GM12878 (cell line): ENCODE measurements around the gene TCF7L2. TPM values are rescaled to one million over a fixed set of nuclear protein-coding genes. Genes with fewer than 3 reads are reported as not detected.

ENCODE experiments used
- ATAC-seq: fragments of 200-7000 bp; cut with Tn5 transposase; 3 replicates; pipeline ENCODE4 v1.9.1; 2020; ENCODE audit warnings: mild to moderate bottlenecking, moderate library complexity
- BruUV-seq: library from RNA; stranded (reverse); fragments of 400-500 nt; replicated peaks from 2 replicates; lab custom pipeline; 2021; lab: Mats Ljungman, UMichigan
- CTCF ChIA-PET: fragments of 300-600 bp; sonication (Branson Sonifier 250); formaldehyde crosslinking; extraction: SDS; loops from one replicate; lab custom pipeline; 2021; ENCODE audit warnings: inconsistent platforms; lab: Yijun Ruan, JAX
- POLR2A ChIA-PET: fragments of 350-600 bp; formaldehyde crosslinking; extraction: SDS; loops from one replicate; lab custom pipeline; 2021; ENCODE audit warnings: inconsistent platforms; lab: Charles Lee
- RAD21 ChIA-PET: fragments of 300-600 bp; sonication (Branson Sonifier 250); formaldehyde crosslinking; loops from one replicate; lab custom pipeline; 2023; ENCODE audit warnings: antibody characterized with exemption; ENCODE audit not compliant: unreplicated experiment; lab: Charles Lee
- SMC1A ChIA-PET: fragments of 300-600 bp; sonication (Branson Sonifier 250); formaldehyde crosslinking; loops from one replicate; lab custom pipeline; 2023; ENCODE audit not compliant: unreplicated experiment, uncharacterized antibody; lab: Charles Lee
- DNase-seq: peaks from one replicate; pipeline ENCODE4 v3.0.0-alpha.2; 2011; ENCODE audit warnings: low read depth, low spot score
- FAIRE-seq: peaks from 3 replicates; lab custom pipeline; 2011; peaks lifted over from hg19 to GRCh38; lab: Jason Lieb, UNC
- H2AFZ ChIP-seq: 2 replicates; pipeline ENCODE4 v1.6.0; 2011; ENCODE audit warnings: low read depth, low read length, control low read depth; ENCODE audit not compliant: control insufficient read depth
- H3K27ac ChIP-seq: 2 replicates; pipeline ENCODE4 v1.5.1; 2011; ENCODE audit warnings: control low read depth; ENCODE audit not compliant: control insufficient read depth, insufficient read depth
- H3K27me3 ChIP-seq, 2 experiments: replicated peaks in 1 of 2; 2 replicates each; pipeline versions ENCODE4 v1.6.0 to v1.6.1; 2011; ENCODE audit warnings: low read length in 1 of 2; ENCODE audit not compliant: control insufficient read depth in 2 of 2, insufficient read depth in 2 of 2
- H3K36me3 ChIP-seq, 2 experiments: 2 replicates each; pipeline ENCODE4 v1.5.1; 2011; ENCODE audit warnings: low read length in 1 of 2; ENCODE audit not compliant: control insufficient read depth in 2 of 2, insufficient read depth in 2 of 2
- H3K4me1 ChIP-seq: 2 replicates; pipeline ENCODE4 v1.6.1; 2011; ENCODE audit warnings: mild to moderate bottlenecking, low read length, moderate library complexity, mixed read lengths; ENCODE audit not compliant: control insufficient read depth, insufficient read depth
- H3K4me2 ChIP-seq: 2 replicates; pipeline ENCODE4 v1.6.0; 2011; ENCODE audit warnings: control low read depth; ENCODE audit not compliant: control insufficient read depth, insufficient read depth
- H3K4me3 ChIP-seq: fragments of 200-600 bp; sonication (generic); 2 replicates; pipeline ENCODE4 v1.5.1; 2016
- H3K79me2 ChIP-seq: 2 replicates; pipeline ENCODE4 v1.6.0; 2011; ENCODE audit warnings: low read length; ENCODE audit not compliant: control insufficient read depth, insufficient read depth
- H3K9ac ChIP-seq: 2 replicates; pipeline ENCODE4 v1.8.0; 2011; ENCODE audit warnings: low read length, control low read depth, mixed read lengths; ENCODE audit not compliant: control insufficient read depth, insufficient read depth
- H3K9me3 ChIP-seq: replicated peaks from 3 replicates; pipeline ENCODE4 v1.5.1; 2011; ENCODE audit warnings: mild to moderate bottlenecking, low read length; ENCODE audit not compliant: control insufficient read depth, insufficient read depth
- H4K20me1 ChIP-seq: 2 replicates; pipeline ENCODE4 v1.6.0; 2011; ENCODE audit not compliant: control insufficient read depth, insufficient read depth
- ATF2 ChIP-seq: IDR thresholded peaks from 2 replicates; pipeline ENCODE4 v1.6.1; 2012; ENCODE audit warnings: low read length, inconsistent platforms
- BCLAF1 ChIP-seq: fragments of 450-650 bp; IDR thresholded peaks from 2 replicates; pipeline ENCODE4 v1.6.1; 2017; ENCODE audit warnings: antibody characterized with exemption, mild to moderate bottlenecking, moderate library complexity
- BHLHE40 ChIP-seq, 2 experiments: fragments of 450-650 bp in 1 of 2; IDR thresholded peaks; 2 replicates each; pipeline ENCODE4 v1.6.1; 2011 to 2017; ENCODE audit warnings: low read depth in 2 of 2, borderline replicate concordance in 1 of 2, improper control_type of control experiment in 1 of 2, low read length in 1 of 2, mild to moderate bottlenecking in 1 of 2
- ESRRA ChIP-seq: IDR thresholded peaks from 2 replicates; pipeline ENCODE4 v1.6.1; 2012; ENCODE audit warnings: mild to moderate bottlenecking, low read length, improper control_type of control experiment
- RAD21 ChIP-seq: IDR thresholded peaks from 2 replicates; pipeline ENCODE4 v1.6.1; 2011; ENCODE audit warnings: mild to moderate bottlenecking, low read depth, low read length, moderate library complexity; ENCODE audit not compliant: insufficient read depth
- ZNF207 ChIP-seq: fragments of 450-650 bp; IDR thresholded peaks from 2 replicates; pipeline ENCODE4 v1.6.1; 2014; ENCODE audit warnings: antibody characterized with exemption, mild to moderate bottlenecking, borderline replicate concordance
- ZNF274 ChIP-seq: IDR thresholded peaks from one replicate; pipeline ENCODE4 v1.8.0; 2011; ENCODE audit not compliant: insufficient read length, insufficient read depth
- WGBS: methylation state at CpG from one replicate; pipeline ENCODE4 v1.1.6; 2016; ENCODE audit warnings: low lambda C conversion rate; ENCODE audit not compliant: insufficient replicate concordance, insufficient coverage; ENCODE audit errors: missing lambda C conversion rate; 5-methylcytosine and 5-hydroxymethylcytosine counted together
- in situ Hi-C: fragments of 300-500 bp; cut with MboI; formaldehyde crosslinking; loops from 9 replicates; pipeline ENCODE4 v1.14.3; 2018; ENCODE audit warnings: mixed read lengths
- intact Hi-C: fragments of 100-400 bp; cut with micrococcal nuclease; formaldehyde crosslinking; loops from one replicate; pipeline ENCODE4 v1.14.2; 2022; ENCODE audit not compliant: unreplicated experiment
- polyA plus RNA-seq, 11 experiments: library from polyadenylated mRNA; depleted of rRNA in 4 of 11; unstranded in 6 of 11; stranded (reverse) in 5 of 11; fragments of >200 nt; fragmentation: Nextera tagmentation in 4 of 11; fragmentation: Illumina TruSeq in 1 of 11; extraction: Ambion mirVana in 4 of 11; extraction: Trizol in 1 of 11; gene quantifications; 1 replicate in 1 of 11; 2 replicates in 10 of 11; pipeline versions ENCODE4 v1.2.1 to v1.2.3, GENCODE V29; 2011 to 2016; ENCODE audit warnings: inconsistent platforms in 2 of 11, missing spikeins in 2 of 11, low read depth in 1 of 11
- total RNA-seq, 4 experiments: library from RNA; depleted of rRNA in 3 of 4; stranded (reverse); fragments of >200 nt in 3 of 4; fragmentation: Illumina TruSeq in 1 of 4; extraction: Trizol in 1 of 4; gene quantifications; 2 replicates each; pipeline versions ENCODE4 v1.2.1 to v1.2.3, GENCODE V29; 2013 to 2021
- TF ChIP-seq, protein P1 (sequence below), 3 experiments: IDR thresholded peaks in 2 of 3; conservative IDR thresholded peaks in 1 of 3; 2 replicates each; pipeline ENCODE4 v1.5.1; 2011; ENCODE audit warnings: low read depth in 3 of 3, low read length in 3 of 3, mild to moderate bottlenecking in 3 of 3, control low read depth in 2 of 3, moderate library complexity in 2 of 3, inconsistent platforms in 1 of 3, mixed read lengths in 1 of 3; ENCODE audit not compliant: control insufficient read depth in 2 of 3, insufficient read depth in 1 of 3; ENCODE audit errors: extremely low read depth in 1 of 3
- TF ChIP-seq, protein P2 (sequence below): fragments of 450-650 bp; IDR thresholded peaks from 2 replicates; pipeline ENCODE4 v1.6.1; 2017; ENCODE audit warnings: mild to moderate bottlenecking, moderate library complexity

The TCF7L2 gene
- total and polyA plus RNA-seq, 10 of the 15 experiments (the other 5 are each of a cell fraction or from before 2014, with no cell fraction given): 0.02 to 1.1 (median 0.35) TPM; not detected in 4

DNA sequence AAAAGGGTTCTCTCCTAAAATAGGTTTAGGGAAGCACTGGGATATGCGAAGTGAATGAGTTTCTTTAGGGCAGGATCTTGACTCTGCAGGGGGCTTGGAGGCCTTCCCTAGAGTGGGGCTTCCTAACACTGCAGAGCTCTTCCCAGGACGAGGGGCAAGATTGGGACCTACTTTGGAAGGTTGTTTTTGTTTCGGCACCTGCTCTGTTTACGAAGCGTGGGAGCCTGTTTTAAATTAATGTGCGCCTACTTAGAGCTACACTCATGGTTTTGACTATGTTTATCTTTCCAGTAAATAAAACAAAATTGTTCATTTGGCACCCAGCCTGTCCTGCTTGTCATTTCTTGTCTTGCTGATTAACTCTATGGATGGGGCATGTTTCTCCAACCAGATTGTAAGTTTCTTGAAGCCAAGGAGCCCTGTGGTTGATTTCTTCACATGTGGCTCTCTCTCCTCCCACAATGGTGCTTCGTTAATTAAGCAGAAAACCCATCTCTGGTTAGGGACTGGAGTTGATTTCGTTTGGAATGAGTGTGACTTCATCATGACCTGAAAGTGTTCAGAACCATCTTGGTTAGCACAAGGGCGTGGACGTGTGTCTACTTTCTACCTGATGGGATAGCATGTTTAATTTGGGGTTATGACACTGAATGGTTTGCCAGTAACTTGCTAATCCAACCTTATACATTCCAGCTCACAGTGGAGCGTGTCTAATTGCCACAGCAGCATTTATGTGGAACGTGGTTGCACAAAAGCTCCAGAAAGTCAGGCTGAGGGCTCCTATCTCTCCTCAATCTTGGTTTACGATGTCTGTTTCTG is 98.1 kb downstream of the TCF7L2 start:
- Histone ChIP-seq H3K79me2 (no peaks in the 10 kb centered on the region), H3K9ac (no peak overlapping the region), H3K9me3 (no peaks in the 10 kb centered on the region), H3K27ac (no peak overlapping the region), H3K36me3 (no peaks in the 10 kb centered on the region), H3K4me1 (no peaks in the 10 kb centered on the region), H2AFZ (no peak overlapping the region), H3K27me3 (peaks cover 0 to 1% of the 10 kb centered on the region in 2 experiments; a peak in 2 of 4 replicates), H4K20me1 (no peaks in the 10 kb centered on the region), H3K4me3 (no peak overlapping the region), H3K4me2 (no peak overlapping the region)
- intact Hi-C loops: no loop called here
- ATAC-seq (no peak), FAIRE-seq (no peak), DNase-seq (no peak)
- WGBS: 33% methylated on average over 13 of the region's 13 CpGs
- ChIA-PET POLR2A (interaction anchor here (0.6 kb wide), 1 partner anchor 298 kb away, joined by 4 read pairs; no protein-coding TSS in a partner anchor), RAD21 (no interaction called here), CTCF (no interaction called here), SMC1A (no interaction called here)
- BruUV-seq: no TSS peak
- in situ Hi-C loops: no loop called here
- TF ChIP-seq BCLAF1: no peak
- no peak for TF ChIP-seq ATF2
- TF ChIP-seq BHLHE40 (IDR thresholded peaks at IDR 0.05; ENCODE audit: borderline replicate concordance in 1 of 2, low read depth in 2 of 2, low read length in 1 of 2): no peak
- no peak for TF ChIP-seq ESRRA
- TF ChIP-seq RAD21: no peak
- TF ChIP-seq, protein P1, sequence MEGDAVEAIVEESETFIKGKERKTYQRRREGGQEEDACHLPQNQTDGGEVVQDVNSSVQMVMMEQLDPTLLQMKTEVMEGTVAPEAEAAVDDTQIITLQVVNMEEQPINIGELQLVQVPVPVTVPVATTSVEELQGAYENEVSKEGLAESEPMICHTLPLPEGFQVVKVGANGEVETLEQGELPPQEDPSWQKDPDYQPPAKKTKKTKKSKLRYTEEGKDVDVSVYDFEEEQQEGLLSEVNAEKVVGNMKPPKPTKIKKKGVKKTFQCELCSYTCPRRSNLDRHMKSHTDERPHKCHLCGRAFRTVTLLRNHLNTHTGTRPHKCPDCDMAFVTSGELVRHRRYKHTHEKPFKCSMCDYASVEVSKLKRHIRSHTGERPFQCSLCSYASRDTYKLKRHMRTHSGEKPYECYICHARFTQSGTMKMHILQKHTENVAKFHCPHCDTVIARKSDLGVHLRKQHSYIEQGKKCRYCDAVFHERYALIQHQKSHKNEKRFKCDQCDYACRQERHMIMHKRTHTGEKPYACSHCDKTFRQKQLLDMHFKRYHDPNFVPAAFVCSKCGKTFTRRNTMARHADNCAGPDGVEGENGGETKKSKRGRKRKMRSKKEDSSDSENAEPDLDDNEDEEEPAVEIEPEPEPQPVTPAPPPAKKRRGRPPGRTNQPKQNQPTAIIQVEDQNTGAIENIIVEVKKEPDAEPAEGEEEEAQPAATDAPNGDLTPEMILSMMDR (IDR thresholded peaks at IDR 0.05 in 2 of 3, conservative IDR thresholded peaks at IDR 0.05 in 1 of 3; ENCODE audit: control insufficient read depth in 2 of 3, extremely low read depth in 1 of 3, insufficient read depth in 1 of 3, low read depth in 3 of 3, low read length in 3 of 3): no peak
- no peak for TF ChIP-seq ZNF207
- TF ChIP-seq ZNF274: no peak
- TF ChIP-seq, protein P2, sequence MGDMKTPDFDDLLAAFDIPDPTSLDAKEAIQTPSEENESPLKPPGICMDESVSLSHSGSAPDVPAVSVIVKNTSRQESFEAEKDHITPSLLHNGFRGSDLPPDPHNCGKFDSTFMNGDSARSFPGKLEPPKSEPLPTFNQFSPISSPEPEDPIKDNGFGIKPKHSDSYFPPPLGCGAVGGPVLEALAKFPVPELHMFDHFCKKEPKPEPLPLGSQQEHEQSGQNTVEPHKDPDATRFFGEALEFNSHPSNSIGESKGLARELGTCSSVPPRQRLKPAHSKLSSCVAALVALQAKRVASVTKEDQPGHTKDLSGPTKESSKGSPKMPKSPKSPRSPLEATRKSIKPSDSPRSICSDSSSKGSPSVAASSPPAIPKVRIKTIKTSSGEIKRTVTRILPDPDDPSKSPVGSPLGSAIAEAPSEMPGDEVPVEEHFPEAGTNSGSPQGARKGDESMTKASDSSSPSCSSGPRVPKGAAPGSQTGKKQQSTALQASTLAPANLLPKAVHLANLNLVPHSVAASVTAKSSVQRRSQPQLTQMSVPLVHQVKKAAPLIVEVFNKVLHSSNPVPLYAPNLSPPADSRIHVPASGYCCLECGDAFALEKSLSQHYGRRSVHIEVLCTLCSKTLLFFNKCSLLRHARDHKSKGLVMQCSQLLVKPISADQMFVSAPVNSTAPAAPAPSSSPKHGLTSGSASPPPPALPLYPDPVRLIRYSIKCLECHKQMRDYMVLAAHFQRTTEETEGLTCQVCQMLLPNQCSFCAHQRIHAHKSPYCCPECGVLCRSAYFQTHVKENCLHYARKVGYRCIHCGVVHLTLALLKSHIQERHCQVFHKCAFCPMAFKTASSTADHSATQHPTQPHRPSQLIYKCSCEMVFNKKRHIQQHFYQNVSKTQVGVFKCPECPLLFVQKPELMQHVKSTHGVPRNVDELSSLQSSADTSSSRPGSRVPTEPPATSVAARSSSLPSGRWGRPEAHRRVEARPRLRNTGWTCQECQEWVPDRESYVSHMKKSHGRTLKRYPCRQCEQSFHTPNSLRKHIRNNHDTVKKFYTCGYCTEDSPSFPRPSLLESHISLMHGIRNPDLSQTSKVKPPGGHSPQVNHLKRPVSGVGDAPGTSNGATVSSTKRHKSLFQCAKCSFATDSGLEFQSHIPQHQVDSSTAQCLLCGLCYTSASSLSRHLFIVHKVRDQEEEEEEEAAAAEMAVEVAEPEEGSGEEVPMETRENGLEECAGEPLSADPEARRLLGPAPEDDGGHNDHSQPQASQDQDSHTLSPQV: no peak
